8988T (cell line): ENCODE results near the gene GAK.
A peak's percentile ranks its signal among the peaks of the same experiment; 100 is the strongest.
"Not testable (repeated sequence)": the region's sequence is repeated elsewhere in the genome, so short reads cannot be mapped to it uniquely, and the experiment has no call there.

Source experiments
- DNase-seq: peaks from one replicate; pipeline ENCODE4 v3.0.0; 2011

GAK gene

DNA sequence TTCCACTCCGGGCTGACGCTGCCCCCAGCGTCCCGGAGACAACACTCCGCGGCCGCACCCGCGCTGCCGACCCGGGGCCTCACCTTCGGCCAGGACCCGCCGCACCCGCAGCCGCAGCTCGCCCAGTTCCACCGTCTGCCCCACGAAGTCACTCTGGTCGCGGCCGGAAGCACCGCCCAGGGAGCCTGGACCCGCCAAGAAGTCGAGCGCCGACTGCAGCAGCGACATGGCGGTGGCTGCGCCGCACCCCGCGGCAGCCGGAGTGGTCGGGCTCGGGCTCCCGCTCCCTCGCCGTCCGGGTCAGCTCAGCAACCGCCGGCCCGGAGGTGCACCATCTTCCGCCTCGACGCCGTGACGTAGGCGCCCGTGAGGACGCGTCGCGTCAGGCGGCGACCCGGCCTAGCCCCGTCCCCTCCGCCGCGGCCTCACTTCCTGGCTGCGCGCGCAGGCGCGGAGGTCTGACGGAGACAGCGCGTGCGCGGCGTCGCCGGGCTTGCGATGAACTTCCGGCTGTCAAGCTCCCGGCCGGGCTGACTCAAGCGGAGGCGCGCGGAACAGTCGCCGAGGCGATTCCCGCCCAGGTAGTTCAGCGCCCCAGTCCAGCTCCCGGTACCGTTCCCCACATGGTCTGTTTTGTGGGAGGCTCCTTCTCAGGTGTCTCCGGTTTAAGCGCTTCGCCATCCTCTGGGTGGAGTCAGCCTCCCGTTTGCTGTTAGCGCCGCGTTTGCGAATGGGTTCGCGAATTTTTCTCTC lies at the start of gene GAK, which contains the start of gene TMEM175:
Gene GAK, minus strand, starts transcription at position 357 of the 753 bp plus-strand sequence. Its CDS starts 129 bp downstream, at position 228.
Gene TMEM175, plus strand, starts transcription at position 501 of the 753 bp plus-strand sequence. CDS start 15,280 bp downstream, outside the sequence.
- peak; percentile 99 for DNase-seq

DNA sequence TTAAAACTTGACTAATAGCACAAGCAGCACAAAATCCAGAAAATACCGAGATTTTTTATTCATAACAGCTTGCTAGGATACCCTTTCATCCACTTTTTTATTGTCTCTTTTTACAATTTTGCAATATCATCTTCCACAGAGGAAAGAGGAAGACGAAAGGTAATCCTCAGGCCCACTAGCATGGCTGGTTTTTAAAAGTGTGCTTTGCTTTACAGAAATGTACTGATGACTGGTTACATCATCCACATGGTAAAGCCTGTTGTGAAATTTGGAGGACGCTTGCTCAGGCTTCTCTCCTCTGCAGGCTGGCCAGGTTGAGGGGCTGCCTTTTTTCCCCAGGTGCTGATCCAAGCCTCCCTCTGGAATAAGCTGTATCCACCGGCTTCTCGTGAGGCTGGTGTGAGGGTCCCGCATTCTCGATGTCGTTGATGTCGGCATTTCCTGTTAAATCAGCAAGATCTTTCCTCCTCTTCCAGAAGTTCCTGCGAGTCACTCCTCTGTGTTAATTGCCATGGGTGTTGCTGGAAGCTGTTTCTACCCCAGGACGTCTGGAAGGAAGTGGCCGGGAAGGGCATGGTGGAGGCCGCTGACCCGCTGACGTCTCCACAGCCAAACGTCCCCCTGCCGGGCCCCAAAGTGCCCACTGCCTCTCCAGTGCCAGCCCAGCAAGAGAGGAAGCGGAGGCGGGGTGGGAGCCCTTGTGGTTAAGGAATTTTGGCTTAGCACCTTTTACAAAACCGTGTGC lies 47.0 kb upstream of the GAK start:
- no peak for DNase-seq

DNA sequence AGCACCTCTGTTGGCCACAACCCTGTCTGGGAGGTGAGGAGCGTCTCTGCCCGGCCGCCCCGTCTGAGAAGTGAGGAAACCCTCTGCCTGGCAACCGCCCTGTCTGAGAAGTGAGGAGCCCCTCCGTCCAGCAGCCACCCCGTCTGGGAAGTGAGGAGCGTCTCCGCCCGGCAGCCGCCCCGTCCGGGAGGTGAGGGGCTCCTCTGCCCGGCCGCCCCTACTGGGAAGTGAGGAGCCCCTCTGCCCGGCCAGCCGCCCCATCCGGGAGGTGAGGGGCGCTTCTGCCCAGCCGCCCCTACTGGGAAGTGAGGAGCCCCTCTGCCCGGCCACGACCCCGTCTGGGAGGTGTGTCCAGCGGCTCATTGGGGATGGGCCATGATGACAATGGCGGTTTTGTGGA lies 43.9 kb upstream of the GAK start:
- DNase-seq = not testable (repeated sequence)

DNA sequence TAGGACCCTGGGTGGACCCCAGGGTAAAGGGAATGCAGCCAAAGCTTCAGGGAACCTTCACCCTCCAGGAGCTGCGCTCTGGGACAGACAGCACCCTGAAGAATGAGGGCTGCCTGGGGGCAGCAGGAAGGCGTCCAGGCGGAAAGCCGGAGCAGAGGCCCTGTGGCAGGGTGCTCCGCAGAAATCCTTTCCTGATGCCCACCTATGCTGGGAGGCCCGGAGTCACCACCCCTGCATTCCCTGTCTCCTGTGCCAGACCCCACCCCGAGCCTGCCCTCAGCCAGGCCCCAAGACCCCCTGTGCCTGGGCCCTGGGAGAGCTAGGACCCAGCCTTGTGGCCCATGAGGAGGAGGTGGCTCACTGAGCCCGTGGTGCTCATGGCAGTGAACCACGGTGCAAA lies 42.6 kb upstream of the GAK start:
- DNase-seq = no peak

DNA sequence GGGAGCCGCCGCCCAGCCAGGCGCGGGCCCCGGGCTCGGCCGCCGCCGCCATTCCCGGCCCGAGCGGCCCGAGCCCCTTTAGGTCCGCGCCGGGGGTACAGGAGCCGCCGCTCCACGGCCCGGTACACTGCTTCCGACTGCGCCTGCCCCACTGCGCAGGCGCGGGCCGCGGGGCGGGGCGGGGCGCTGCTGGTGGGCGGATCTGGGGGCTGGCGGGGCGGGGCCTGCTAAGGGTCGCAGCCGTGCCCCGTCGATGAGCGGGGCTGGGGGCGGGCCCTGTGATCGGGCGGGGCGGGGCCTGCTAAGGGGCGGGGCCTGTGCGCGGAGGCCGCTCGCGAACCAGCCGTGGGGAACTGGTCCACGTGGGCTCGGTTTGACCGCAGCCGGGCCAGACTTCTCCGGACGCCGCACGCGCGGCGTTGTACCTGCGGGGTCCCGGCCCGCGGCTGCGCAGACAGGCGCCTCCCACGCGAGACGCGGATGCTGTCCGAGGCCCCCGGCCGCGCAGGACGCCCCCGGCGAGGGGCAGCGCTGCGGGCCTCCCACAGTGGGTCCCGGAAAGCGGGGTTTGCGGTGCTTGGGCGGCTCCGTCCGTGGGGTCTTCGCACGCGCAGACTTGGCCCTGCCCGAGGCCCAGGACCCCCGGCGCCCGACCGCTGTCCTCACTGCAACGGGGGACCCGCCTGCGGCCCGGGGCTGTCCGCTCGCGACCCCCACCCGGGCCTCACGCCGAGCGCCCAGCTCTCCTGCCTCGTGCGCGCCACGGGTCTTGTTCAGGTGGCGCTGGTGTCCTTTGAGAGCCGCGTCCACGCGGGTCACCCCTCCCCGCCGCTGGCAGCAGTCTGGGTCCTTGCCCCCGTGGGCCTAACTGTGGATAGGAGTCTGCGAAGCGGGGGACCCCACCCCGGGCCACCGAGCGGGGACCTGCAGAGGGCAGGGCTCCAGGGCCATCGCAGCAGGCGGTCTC lies 41.6 kb upstream of the GAK start, which contains the start of gene DGKQ:
Gene DGKQ, minus strand, starts transcription at position 139 of the 967 bp plus-strand sequence. Its CDS starts 87 bp downstream, at position 52.
- DNase-seq = peak; percentile 99

DNA sequence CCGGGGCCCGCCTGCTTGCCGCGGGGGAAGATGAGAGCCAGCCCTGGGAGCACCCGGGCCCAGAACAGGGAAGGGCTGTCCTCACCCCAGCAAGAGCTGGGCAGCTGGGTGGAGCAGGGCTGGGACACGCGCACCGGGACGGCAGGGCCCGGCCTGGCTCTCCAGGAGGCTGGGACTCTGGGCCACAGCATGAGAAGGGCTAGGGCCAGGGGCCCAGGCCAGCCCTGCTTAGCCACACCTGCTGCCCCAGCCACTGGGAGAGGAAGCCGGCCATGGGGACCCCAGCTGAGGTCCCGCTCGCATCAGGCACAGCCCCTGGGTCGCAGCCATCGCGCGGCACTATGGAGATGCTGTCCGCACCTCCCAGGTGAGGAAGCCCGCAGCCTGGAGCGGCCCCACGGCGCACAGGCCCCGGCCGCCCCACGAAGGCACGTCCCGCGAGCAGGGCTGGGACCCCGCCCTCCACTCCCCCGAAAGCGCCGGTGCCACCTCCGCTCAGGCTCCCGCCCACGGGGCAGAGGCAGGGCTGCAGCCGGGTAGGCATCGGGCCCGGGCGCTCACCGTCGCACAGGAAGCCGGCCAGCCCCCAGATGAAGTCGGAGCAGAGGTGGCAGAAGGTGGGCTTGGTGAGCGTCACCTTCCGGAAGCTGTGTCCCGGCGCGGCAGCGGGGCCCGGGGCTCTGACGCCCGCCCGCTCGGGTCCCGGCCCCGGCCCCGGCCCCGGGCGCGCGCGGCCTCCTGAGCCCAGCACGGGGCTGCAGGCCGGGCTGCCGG lies 40.7 kb upstream of the GAK start:
- no peak for DNase-seq

DNA sequence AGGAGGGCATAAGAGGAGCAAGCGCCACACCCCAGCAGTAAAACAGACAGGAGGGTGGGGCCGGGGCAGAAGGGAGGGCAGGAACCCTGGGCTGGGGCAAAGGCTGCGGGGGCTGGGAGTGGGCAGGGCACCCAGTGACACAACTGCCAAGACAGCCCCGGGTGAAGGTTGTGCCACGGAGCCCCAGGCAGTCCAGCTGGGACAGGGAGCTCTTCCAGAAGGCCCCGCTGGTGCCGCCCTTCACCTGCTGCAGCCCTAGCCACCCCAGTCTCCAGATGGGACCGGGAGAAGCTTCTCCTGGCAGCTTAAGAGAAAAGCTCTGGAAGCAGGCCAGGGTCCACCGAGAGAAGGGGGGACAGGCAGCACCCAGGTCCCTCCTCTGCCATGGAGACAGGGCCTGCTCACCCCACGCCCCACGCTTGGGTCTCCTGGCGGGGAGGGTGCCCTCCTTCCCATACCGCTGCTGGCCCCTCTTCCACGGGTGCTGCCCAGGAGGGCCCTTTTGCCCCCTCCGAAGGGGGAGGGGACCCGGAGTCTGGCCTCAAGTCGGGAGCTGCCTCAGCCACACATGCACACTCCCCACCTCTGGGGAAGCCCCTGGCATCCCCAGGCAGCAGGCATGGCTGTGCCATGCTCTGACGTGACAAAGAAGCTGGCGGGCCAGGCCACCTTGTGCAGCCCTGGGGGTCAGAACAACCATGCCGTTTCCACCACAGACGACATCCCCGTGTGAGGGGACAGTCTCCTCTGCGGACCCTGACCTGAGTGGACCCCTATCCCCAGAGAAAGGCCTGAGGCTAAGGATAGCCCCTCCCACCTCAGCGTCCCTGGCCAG lies 39.8 kb upstream of the GAK start:
- DNase-seq = no peak

DNA sequence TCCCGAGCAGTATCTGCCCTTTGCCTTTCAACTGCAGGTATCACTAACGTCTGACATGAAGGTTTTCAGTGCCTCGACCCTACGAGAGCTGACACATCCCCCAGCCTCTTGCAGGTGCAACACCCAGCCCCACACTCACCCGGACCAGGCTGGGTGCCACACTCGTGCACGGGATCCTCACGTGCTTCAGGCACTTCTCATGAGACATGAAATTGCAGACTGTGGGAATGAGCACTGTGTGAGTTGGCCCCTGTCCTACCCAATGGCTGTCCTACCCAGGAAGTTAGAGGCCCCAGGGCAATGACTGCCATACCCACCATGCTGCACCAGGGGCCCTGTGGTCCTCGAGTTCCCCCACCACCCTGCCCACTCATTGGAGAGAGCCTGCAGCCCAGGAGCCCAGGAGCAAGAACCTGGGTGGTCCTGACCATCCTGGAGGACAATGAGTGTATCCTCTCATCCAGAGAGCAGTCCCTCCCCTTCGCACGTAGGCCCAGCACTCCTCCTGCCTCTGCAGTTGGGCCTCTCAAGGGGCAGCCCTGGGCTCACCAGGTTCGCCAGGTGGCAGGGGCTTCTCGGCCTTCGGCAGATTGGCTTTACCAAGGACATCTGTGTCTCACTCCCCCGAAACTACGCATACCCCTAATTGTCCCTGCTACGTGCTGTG lies 38.9 kb upstream of the GAK start:
- no peak for DNase-seq

DNA sequence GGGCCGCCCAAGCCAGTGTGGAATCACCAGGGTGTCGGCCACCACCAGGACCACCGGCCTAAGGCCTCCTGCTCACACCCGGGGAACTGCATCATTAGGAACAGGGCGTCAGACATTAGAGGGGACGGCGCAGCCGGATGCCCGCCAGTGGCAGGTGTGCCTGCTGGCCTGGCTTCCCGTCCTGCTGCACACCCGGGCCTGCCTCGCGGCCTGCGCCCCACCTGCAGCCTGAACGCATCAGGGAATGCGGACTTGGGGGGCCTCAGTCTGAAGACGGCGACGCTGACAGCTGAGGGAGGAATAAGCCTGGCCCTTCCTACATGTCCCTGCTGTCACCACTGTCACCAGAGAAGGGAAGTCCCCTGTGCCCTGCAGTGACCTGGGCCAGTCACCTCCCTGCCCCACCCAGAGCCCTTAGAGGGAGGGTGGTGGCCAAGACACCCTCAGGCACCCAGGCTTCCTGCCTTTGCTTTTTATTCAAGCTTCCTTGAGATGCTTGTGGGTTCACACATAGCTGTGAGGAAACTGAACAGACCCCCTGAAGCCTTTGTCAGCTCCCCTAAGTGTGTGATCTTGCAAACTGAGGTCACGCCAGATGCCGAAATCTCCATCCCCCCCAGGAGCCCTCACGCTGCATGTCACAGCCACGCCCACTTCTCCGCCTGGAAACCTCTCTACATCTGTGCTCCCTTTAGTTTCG lies 38.1 kb upstream of the GAK start:
- DNase-seq = no peak

DNA sequence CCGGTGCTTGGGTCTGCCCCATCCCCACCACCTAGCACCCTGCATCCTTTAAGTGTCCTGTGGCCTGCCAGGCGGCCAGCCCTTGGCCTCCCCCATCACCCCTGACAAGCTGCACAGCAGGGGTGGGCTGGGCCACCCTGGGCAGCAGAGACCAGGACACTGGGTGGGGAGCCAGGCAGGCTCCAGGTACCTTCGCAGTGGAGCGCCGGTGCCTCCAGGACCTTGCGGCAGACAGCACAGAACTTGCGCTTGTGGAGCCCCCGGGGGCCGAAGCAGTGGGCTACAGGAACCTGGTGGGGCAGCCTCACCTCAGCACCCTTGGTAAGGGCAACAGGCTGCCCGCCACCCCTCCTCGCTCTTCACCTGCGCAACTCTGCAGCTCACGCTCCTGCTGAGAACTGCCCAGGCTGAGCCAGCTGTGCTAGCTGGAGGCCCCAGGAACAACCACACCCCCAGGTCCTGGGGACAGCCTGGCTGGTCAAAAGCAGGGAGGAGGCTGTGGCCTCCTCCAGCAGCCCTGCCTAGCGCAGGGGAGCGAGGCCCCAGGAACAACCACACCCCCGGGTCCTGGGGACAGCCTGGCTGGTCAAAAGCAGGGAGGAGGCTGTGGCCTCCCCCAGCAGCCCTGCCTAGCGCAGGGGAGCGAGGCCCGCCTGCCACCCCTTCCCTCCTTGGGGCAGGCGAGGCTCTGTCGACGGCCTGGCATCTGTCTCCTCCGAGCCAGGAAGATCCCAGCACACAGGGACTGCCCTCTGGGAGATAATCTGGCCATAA lies 36.7 kb upstream of the GAK start:
- no peak for DNase-seq

DNA sequence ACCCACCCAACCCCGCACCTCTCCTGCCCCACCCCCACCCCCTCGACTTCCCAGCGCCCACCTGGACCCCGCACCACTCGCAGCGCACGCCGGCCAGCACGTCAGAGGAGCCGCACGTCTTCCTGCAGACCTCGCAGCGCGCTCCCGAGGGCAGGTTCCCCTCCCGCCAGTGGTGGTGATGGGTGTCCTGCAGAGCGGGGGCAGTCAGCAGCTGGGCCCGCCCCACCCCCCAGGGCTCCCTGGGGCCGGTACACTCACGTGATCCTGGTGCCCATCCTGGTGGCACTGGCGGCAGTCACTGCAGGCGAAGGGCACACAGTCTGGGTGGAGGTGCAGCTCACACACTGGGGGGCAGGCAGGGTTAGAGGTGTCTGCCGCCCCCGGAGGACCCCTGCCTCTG lies 36.1 kb upstream of the GAK start:
- no peak for DNase-seq

DNA sequence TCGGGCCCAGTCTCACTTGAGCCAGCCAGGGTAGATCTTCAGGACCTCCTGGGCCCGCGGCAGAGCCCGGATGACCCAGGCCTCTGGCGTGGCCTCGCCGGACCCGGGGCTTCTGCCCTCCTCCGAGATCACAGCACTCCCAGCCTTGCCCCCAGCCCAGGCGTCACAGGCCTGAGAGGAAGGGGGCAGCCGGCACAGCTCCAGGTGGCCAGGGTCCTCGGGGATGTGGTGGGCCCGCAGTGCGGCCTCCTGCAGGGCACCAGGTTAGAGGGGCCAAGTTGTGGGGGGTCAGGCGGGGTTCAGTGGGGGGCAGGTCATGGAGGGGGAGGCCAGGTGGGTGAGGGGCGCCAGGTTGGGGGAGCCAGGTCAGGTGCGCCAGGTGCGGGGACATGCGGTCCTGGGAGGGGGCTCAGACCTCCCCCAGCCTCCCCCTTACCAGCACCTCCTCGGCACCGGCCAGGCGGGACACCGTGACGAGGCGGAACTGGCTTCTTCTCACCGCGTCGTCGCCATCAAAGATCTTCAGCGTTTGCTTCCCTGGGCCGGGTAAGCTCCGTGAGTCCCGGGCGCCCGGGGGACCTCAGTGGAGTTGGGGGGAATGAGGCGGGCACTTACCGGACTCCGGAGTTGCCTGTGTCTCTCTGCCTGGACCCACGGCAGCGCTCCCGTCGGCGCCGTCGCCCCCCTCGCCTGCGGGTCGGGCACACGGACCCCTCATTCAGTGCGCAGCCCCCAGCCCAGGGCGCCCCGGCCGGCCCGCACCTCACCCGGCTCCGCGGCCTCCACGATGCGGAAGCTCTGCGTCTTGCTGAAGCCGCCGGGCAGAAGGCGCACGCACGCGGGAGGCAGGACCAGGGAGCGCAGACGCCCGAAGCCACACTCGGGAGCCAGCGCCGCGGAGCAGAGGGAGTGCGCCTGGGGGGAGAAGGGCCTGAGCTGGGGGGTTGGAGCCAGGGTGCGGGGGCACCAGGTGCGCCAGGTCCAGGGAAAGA lies 35.3 kb upstream of the GAK start:
- DNase-seq = no peak

DNA sequence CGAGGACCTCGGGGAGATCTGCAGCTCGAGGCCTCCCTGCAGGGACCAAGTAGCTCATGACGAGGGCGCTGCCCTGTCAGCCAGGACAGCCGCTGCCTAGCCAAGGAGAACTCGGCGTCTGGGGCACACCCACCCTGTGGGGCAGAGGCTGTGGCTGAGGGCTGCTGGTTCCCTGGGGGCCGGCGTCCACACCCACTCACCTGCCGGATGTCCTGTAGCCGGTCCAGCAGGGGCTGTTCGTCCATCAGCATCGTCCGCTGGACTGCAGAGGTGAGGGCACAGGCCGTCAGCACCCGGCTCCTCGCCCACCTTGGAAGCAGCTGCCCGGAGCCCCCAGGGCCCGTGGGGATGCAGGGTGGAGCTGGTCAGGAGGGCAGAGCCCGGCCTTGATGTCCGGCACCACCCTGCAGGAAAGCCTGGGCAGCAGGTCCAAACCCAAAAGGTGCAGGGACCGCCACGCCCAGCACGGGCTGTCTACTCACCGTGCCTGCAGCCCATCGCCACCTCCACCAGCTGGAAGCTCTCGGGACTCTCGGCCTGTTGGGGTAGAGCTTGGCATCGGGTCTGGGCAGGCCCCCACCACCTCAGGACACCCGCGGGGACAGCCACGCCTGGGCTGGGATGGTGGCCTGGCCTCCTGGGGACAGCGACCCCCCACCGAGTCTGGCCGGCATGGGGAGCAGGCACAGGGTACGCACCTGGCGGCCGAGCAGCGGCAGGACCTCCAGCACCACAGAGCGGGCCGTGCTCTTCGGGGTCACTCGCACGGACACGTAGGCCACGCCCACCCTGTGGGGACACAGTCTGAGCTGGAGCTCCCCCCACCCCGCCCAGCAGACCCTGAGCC lies 34.4 kb upstream of the GAK start:
- DNase-seq = no peak

DNA sequence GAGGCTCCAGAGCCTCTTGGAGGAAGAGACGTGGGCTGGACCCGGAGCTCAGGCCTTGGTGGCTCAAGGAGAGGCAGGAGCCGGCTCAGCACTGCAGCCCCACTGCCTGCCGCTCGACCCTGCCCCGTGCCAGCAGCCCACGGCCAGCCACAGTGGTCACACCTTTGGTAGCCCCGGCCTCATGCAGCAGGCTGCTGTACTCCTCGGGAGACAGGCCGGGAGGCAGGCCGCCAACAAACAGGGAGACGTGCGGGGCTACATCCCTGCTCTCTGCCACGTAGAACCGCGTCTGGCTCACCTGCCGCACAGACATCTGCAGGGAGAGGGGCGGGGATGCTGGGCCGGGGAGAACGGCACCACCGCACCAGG lies 33.6 kb upstream of the GAK start:
- no peak for DNase-seq

DNA sequence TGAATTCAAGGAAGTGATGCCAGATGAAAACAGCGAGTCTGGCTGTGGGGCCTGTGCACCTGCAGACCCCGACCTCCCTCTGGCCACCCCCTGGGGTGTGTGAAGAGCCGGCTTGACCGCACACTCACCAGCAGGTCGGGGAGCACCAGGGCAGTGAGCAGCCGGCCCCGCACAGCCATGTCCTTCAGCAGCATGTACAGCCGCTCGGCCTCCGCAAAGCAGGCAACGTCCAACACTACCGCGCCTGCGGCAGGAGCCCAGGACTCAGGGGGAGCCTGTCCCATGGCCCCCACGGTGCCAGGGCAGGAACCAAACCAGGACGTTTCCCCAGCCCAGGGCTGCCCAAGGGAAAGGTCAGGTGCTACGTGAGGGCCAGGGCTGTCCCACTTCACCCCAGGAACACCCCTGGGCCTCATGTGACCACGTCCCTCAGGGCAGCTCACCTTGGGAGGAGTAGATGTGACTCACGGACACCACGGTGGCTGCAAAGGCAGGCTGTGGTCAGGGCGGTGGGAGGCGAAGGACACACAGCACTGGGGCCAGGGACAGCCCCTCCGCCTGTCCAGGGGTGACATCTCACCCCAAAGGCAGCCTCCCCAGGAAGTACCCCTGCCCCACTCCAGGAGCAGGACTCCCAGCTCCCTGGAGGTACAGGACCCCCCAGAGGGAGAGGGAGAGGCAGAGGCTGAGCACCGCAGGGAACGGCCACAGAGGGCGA lies 33.1 kb upstream of the GAK start:
- DNase-seq = no peak

DNA sequence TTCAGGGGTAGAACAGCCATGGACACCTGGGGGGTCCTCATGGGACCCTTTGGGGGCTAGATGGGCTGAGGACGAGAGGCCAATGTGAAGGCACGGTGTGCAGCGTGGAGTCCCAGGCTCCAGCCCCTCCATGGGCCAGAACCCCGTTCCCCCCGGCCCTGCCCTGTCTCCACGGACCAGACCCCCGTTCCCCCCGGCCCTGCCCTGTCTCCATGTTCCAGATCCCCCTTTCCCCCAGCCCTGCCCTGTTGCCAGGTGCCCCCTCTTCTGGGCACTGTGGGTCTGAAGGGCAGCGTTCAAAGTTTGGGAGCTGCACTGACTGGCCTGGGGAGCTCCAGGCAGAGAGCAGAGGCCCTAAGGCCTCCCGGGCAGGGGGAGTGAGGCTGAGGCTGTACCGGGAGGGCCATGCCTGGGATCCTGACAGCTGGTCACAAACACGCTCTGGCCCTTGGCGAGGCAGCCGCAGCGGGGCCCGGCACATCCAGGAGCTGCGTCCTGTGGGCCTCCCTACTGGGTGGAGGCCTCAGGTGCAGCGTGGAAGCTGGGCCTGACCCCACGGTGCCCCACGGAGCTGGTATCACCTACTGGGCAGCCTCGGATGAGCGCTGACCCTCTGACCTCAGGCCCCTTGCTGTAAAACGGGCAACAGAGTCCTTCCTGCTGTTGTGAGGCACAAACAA lies 32.4 kb upstream of the GAK start:
- no peak for DNase-seq
